Gastrocnemius medialis (tissue), 4 donors: ENCODE data around the gene SAMD11. TPM values are rescaled to one million over a fixed set of nuclear protein-coding genes. Genes with fewer than 3 reads are reported as not detected.
"Not testable (repeated sequence)": the region's sequence is repeated elsewhere in the genome, so short reads cannot be mapped to it uniquely, and the experiment has no call there.

Source experiments
- ATAC-seq, 2 donors: fragments of 150-250 bp; one replicate each; pipeline ENCODE4 v1.9.1; 2016
- DNase-seq, 2 donors: peaks; one replicate each; pipeline ENCODE4 v3.0.0-alpha.2; 2019
- H3K27ac ChIP-seq, 4 donors: fragments of 200-600 bp; sonication (generic); 1 replicate in 1 of 4; 2 replicates in 3 of 4; pipeline ENCODE4 v1.5.1; 2016 to 2018; ENCODE audit warnings: mild to moderate bottlenecking in 2 of 4, moderate library complexity in 1 of 4
- H3K27me3 ChIP-seq, 3 donors: fragments of 200-600 bp; sonication (generic) in 2 of 3; 1 replicate in 1 of 3; 2 replicates in 2 of 3; pipeline versions ENCODE4 v1.5.1 to v1.6.0; 2016 to 2019; ENCODE audit warnings: mild to moderate bottlenecking in 1 of 3, moderate library complexity in 1 of 3
- H3K36me3 ChIP-seq, 2 donors: fragments of 200-600 bp; sonication (generic) in 1 of 2; one replicate each; pipeline ENCODE4 v1.5.1; 2017 to 2018
- H3K4me1 ChIP-seq, 2 donors: fragments of 200-600 bp; sonication (generic) in 1 of 2; one replicate each; pipeline ENCODE4 v1.5.1; 2016 to 2017; ENCODE audit warnings: mild to moderate bottlenecking in 2 of 2
- H3K4me3 ChIP-seq, 4 donors: fragments of 200-600 bp; sonication (generic) in 3 of 4; 1 replicate in 1 of 4; 2 replicates in 3 of 4; pipeline ENCODE4 v1.5.1; 2016 to 2019; ENCODE audit warnings: mild to moderate bottlenecking in 2 of 4
- H3K9me3 ChIP-seq, 3 donors: fragments of 200-600 bp; sonication (generic) in 2 of 3; 1 replicate in 1 of 3; 2 replicates in 2 of 3; pipeline ENCODE4 v1.5.1; 2016 to 2019
- POLR2A ChIP-seq, 2 donors: fragments of 450-650 bp; IDR thresholded peaks; one replicate each; pipeline ENCODE4 v1.6.1; 2017; ENCODE audit warnings: antibody characterized with exemption in 2 of 2, mild to moderate bottlenecking in 2 of 2, moderate library complexity in 2 of 2
- in situ Hi-C, 4 donors: fragments of 200-750 bp; cut with MboI; loops; one replicate each; pipeline versions ENCODE4 v1.15.0 to v1.8.0; 2017; ENCODE audit warnings: low sequenced_read_pairs in 4 of 4
- intact Hi-C: fragments of 100-400 bp; cut with DNase I; formaldehyde crosslinking; loops from one replicate; pipeline ENCODE4 v1.15.1; 2023; ENCODE audit warnings: low total_unique reads
- total RNA-seq, 4 donors: library from RNA; depleted of rRNA; stranded (reverse); fragments of >200 nt; gene quantifications; one replicate each; pipeline versions ENCODE4 v1.1.0 to v1.2.3, GENCODE V29; 2016
- TF ChIP-seq, protein P1 (sequence below), 5 experiments: fragments of 450-650 bp in 3 of 5; fragments of 200-600 bp in 2 of 5; sonication (generic) in 2 of 5; IDR thresholded peaks in 4 of 5; conservative IDR thresholded peaks in 1 of 5; 1 replicate in 4 of 5; 2 replicates in 1 of 5; pipeline ENCODE4 v1.5.1; 2016 to 2019; ENCODE audit warnings: antibody characterized with exemption in 5 of 5, mild to moderate bottlenecking in 3 of 5, moderate library complexity in 3 of 5

SAMD11 gene
- total RNA-seq, 4 donors from 2014 or later = 0.17 to 0.38 TPM; not detected in 2

DNA sequence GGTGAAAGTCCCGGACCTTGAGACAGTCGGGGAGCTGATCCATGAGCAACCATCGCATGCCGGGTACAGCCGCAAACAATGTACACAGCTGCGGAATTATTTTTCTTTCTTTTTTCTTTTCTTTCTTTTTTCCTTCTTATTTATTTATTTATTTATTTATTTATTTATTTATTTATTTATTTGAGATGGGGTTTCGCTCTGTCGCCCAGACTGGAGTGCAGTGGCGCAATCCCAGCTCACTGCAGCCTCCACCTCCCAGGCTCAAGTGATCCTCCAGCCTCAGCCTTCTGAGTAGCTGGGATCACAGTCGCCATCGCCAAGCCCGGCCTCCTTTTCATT is 60.7 kb downstream of the SAMD11 start:
- intact Hi-C loops = loop anchor here (1.0 to 5.0 kb wide), 2 partner anchors 80 to 363 kb away; partner anchors contain the start of gene DVL1
- TF ChIP-seq, protein P1, sequence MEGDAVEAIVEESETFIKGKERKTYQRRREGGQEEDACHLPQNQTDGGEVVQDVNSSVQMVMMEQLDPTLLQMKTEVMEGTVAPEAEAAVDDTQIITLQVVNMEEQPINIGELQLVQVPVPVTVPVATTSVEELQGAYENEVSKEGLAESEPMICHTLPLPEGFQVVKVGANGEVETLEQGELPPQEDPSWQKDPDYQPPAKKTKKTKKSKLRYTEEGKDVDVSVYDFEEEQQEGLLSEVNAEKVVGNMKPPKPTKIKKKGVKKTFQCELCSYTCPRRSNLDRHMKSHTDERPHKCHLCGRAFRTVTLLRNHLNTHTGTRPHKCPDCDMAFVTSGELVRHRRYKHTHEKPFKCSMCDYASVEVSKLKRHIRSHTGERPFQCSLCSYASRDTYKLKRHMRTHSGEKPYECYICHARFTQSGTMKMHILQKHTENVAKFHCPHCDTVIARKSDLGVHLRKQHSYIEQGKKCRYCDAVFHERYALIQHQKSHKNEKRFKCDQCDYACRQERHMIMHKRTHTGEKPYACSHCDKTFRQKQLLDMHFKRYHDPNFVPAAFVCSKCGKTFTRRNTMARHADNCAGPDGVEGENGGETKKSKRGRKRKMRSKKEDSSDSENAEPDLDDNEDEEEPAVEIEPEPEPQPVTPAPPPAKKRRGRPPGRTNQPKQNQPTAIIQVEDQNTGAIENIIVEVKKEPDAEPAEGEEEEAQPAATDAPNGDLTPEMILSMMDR (IDR thresholded peaks at IDR 0.05 in 4 of 5, conservative IDR thresholded peaks at IDR 0.05 in 1 of 5) = no peak
- TF ChIP-seq POLR2A (IDR thresholded peaks at IDR 0.05) = no peak
- ATAC-seq = no peak
- H3K27ac ChIP-seq = peak overlapping the region in 2 of 4 donors; percentile 100
- in situ Hi-C loops = loop anchor here in 2 of 4 donors (10.0 kb wide), 1 partner anchor 80 kb away; no protein-coding TSS in a partner anchor
- H3K27me3 ChIP-seq = no peaks in the 10 kb centered on the region
- no peaks in the 10 kb centered on the region for H3K36me3 ChIP-seq
- no peaks in the 10 kb centered on the region for H3K9me3 ChIP-seq
- H3K4me1 ChIP-seq = peaks cover 20 to 26% of the 10 kb centered on the region in 2 donors
- H3K4me3 ChIP-seq = peak overlapping the region in 3 of 4 donors; percentile 37 to 39 (median 37)
- peak in 1 of 2 donors; percentile 13 for DNase-seq

DNA sequence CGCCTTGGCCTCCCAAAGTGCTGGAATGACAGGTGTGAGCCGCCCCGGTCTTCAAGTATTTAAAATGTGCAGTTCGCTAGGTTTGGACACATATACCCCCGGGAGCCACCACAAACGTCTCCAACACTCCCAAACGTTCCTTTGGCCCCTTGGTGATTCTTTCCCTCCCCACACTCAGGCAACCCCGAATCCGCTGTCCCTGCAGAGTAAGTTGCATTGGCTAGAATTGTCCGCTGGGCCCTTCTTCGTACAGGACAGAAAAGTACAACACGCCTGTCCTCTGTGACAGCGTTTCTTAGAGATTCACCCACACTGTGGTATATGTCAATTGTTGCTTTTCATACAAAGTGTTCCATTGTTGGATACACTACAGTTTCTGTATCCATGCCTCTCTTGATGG is 61.4 kb downstream of the SAMD11 start:
- intact Hi-C loops (no loop called here), in situ Hi-C loops (loop anchor here in 2 of 4 donors (10.0 kb wide), 1 partner anchor 80 kb away; no protein-coding TSS in a partner anchor)
- no peaks in the 10 kb centered on the region for H3K27me3 ChIP-seq
- DNase-seq = peak in 1 of 2 donors; percentile 9
- no peak for ATAC-seq
- H3K9me3 ChIP-seq = no peaks in the 10 kb centered on the region
- no peak overlapping the region for H3K4me3 ChIP-seq
- peaks cover 17 to 26% of the 10 kb centered on the region in 2 donors for H3K4me1 ChIP-seq
- H3K27ac ChIP-seq = no peak overlapping the region
- no peaks in the 10 kb centered on the region for H3K36me3 ChIP-seq
- TF ChIP-seq, protein P1 (IDR thresholded peaks at IDR 0.05 in 4 of 5, conservative IDR thresholded peaks at IDR 0.05 in 1 of 5) = no peak
- TF ChIP-seq POLR2A (IDR thresholded peaks at IDR 0.05) = no peak

DNA sequence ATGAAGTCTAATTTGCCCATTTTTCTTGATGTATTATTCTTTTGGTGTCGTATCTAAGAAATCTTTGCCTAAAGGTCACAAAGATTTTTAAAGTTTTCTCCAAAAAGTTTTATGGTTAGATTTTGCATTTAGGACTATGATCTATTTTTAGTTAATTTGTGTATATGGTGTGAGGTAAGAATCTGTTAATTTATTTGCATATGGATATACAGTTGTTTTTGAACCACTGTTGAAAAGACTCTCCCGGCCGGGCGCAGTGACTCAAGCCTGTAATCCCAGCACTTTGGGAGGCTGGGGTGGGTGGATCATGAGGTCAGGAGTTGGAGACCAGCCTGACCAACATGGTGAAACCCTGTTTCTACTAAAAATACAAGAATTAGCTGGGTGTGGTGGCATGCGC is 64.3 kb downstream of the SAMD11 start:
- H3K36me3 ChIP-seq, H3K27me3 ChIP-seq, ATAC-seq, H3K9me3 ChIP-seq, H3K4me3 ChIP-seq, intact Hi-C loops, DNase-seq, H3K27ac ChIP-seq, H3K4me1 ChIP-seq: not testable (repeated sequence)
- in situ Hi-C loops = loop anchor here in 2 of 4 donors (10.0 kb wide), 1 partner anchor 77 kb away; no protein-coding TSS in a partner anchor

DNA sequence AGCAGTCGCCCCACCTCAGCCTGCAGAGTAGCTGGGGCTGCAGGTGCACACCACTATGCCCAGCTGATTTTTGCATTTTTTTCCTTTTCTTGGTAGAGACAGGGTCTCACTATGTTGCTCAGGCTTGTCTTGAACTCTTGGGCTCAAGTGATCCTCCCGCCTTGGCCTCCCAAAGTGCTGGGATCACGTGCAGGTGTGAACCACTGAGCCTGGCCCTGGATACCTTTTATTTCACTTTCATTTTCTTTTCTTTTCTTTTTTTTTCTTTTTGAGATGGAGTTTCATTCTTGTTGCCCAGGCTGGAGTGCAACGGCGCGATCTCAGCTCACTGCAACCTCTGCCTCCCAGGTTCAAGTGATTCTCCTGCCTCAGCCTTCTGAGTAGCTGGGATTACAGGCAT is 67.6 kb downstream of the SAMD11 start:
- H3K27ac ChIP-seq, intact Hi-C loops, in situ Hi-C loops, DNase-seq, H3K4me1 ChIP-seq, H3K4me3 ChIP-seq, ATAC-seq, H3K27me3 ChIP-seq, H3K9me3 ChIP-seq, H3K36me3 ChIP-seq: not testable (repeated sequence)

DNA sequence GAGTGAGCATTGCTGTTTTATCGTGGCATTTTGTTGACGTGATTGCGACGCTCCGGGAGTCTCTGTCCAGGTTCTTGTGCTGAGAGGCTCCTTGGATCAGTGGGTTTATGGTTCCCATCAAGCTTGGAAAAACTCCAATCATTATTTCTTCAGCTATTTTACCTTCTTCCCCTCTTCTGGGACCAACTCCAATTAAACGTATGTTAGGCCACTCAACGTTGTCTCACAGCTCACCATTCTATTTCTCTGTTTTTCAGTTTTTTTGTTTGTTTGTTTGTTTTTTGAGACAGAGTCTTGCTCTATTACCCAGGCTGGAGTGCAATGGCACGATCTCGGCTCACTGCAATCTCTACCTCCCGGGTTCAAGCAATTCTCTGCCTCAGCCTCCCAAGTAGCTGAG is 68.2 kb downstream of the SAMD11 start:
- Histone ChIP-seq H3K36me3 (no peaks in the 10 kb centered on the region), H3K4me3 (no peak overlapping the region), H3K27me3 (no peaks in the 10 kb centered on the region), H3K27ac (no peak overlapping the region), H3K4me1 (no peaks in the 10 kb centered on the region), H3K9me3 (no peaks in the 10 kb centered on the region)
- DNase-seq (no peak), ATAC-seq (no peak)
- in situ Hi-C loops = no loop called here
- TF ChIP-seq, protein P1 (IDR thresholded peaks at IDR 0.05 in 4 of 5, conservative IDR thresholded peaks at IDR 0.05 in 1 of 5) = no peak
- no peak for TF ChIP-seq POLR2A (IDR thresholded peaks at IDR 0.05)
- intact Hi-C loops = no loop called here

DNA sequence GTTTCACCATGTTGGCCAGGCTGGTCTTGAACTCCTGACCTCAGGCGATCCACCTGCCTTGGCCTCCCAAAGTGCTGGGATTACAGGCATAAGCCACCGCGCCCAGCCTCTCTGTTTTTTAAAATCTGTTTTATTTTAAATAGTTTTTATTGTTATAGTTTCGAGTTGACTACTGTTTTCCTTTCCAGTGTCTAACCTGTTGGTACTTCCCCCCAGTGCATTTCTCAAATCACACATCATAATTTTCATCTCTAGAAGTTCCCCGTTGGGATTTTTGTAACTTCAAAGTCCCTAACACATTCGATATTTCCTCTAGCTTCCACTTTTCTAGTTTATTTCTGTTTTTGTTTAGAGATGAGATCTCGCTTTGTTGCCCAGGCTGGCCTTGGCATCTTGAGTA is 68.6 kb downstream of the SAMD11 start:
- intact Hi-C loops = no loop called here
- TF ChIP-seq, protein P1 (IDR thresholded peaks at IDR 0.05 in 4 of 5, conservative IDR thresholded peaks at IDR 0.05 in 1 of 5) = no peak
- TF ChIP-seq POLR2A (IDR thresholded peaks at IDR 0.05) = no peak
- Histone ChIP-seq H3K27ac (no peak overlapping the region), H3K36me3 (no peaks in the 10 kb centered on the region), H3K4me3 (no peak overlapping the region), H3K4me1 (no peaks in the 10 kb centered on the region), H3K27me3 (no peaks in the 10 kb centered on the region), H3K9me3 (no peaks in the 10 kb centered on the region)
- ATAC-seq (no peak), DNase-seq (no peak)
- in situ Hi-C loops = no loop called here
